Measurements from ENCODE around the gene DOK6.
A peak's percentile ranks its signal among the peaks of the same experiment; 100 is the strongest.
"Not testable (repeated sequence)": the region's sequence is repeated elsewhere in the genome, so short reads cannot be mapped to it uniquely, and the experiment has no call there.

DOK6 gene

GRCh38 chr18:69878213-69878933 lies 477.7 kb downstream of the DOK6 start:
- peak overlapping the region; percentile 13 to 63 (median 50) for H3K27ac Mint-ChIP-seq
- no peaks in the 10 kb centered on the region for H3K36me3 Mint-ChIP-seq (ENCODE audit: low read depth)
- peaks cover 39% of the 10 kb centered on the region for H3K4me1 Mint-ChIP-seq
- H3K4me3 Mint-ChIP-seq, result no peak overlapping the region
- TF ChIP-seq CTCF (IDR thresholded peaks at IDR 0.05; ENCODE audit: unreplicated experiment in 3 of 3), result no peak
- H3K27me3 Mint-ChIP-seq (ENCODE audit: low read depth), result no peaks in the 10 kb centered on the region
- no peaks in the 10 kb centered on the region for H3K9me3 Mint-ChIP-seq

GRCh38 chr18:69879051-69879450 lies 478.4 kb downstream of the DOK6 start:
- H3K36me3 Mint-ChIP-seq (ENCODE audit: low read depth); H3K27me3 Mint-ChIP-seq (ENCODE audit: low read depth); H3K4me3 Mint-ChIP-seq; H3K9me3 Mint-ChIP-seq: not testable (repeated sequence)
- H3K27ac Mint-ChIP-seq, result peak overlapping the region; percentile 39 to 63 (median 50)
- H3K4me1 Mint-ChIP-seq, result peaks cover 39% of the 10 kb centered on the region

- Mint-ChIP-seq H3K36me3 (ENCODE audit: low read depth) (no peaks in the 10 kb centered on the region), H3K4me3 (no peak overlapping the region), H3K9me3 (no peaks in the 10 kb centered on the region), H3K27me3 (ENCODE audit: low read depth) (no peaks in the 10 kb centered on the region), H3K27ac (peak overlapping the region; percentile 33 to 59 (median 47)), H3K4me1 (peaks cover 39% of the 10 kb centered on the region)
- TF ChIP-seq CTCF (IDR thresholded peaks at IDR 0.05; ENCODE audit: unreplicated experiment in 3 of 3), result no peak
These were observed 479.4 kb downstream of the DOK6 start for GRCh38 chr18:69880083-69880482.

- TF ChIP-seq CTCF (IDR thresholded peaks at IDR 0.05; ENCODE audit: unreplicated experiment in 3 of 3), result no peak
- H3K36me3 Mint-ChIP-seq (ENCODE audit: low read depth), result no peaks in the 10 kb centered on the region
- H3K27ac Mint-ChIP-seq, result peak overlapping the region in 2 of 3 experiments; percentile 39 to 51
- no peak overlapping the region for H3K4me3 Mint-ChIP-seq
- H3K27me3 Mint-ChIP-seq (ENCODE audit: low read depth), result no peaks in the 10 kb centered on the region
- no peaks in the 10 kb centered on the region for H3K9me3 Mint-ChIP-seq
- H3K4me1 Mint-ChIP-seq, result peaks cover 36% of the 10 kb centered on the region
These were observed 482.4 kb downstream of the DOK6 start for GRCh38 chr18:69882965-69883668.

- H3K4me3 Mint-ChIP-seq, result no peak overlapping the region
- H3K36me3 Mint-ChIP-seq (ENCODE audit: low read depth), result no peaks in the 10 kb centered on the region
- TF ChIP-seq CTCF (IDR thresholded peaks at IDR 0.05; ENCODE audit: unreplicated experiment in 3 of 3), result no peak
- H3K27me3 Mint-ChIP-seq (ENCODE audit: low read depth), result no peaks in the 10 kb centered on the region
- peaks cover 29% of the 10 kb centered on the region for H3K4me1 Mint-ChIP-seq
- no peaks in the 10 kb centered on the region for H3K9me3 Mint-ChIP-seq
- H3K27ac Mint-ChIP-seq, result no peak overlapping the region
These were observed 483.1 kb downstream of the DOK6 start for GRCh38 chr18:69883781-69884180.

GRCh38 chr18:69885355-69885754 lies 484.7 kb downstream of the DOK6 start:
- Mint-ChIP-seq H3K4me1 (peaks cover 16% of the 10 kb centered on the region), H3K9me3 (no peaks in the 10 kb centered on the region), H3K27ac (no peak overlapping the region), H3K27me3 (ENCODE audit: low read depth) (no peaks in the 10 kb centered on the region), H3K36me3 (ENCODE audit: low read depth) (no peaks in the 10 kb centered on the region), H3K4me3 (no peak overlapping the region)
- no peak for TF ChIP-seq CTCF (IDR thresholded peaks at IDR 0.05; ENCODE audit: unreplicated experiment in 3 of 3)
